Activated naive CD8-positive, alpha-beta T cell treated with anti-CD3 and anti-CD28 coated beads, Interleukin-2, amount 50 U/mL, for 24 hours (primary cell): ENCODE results near the gene C9.
"Not testable (repeated sequence)": the region's sequence is repeated elsewhere in the genome, so short reads cannot be mapped to it uniquely, and the experiment has no call there.

ENCODE experiments used
- ATAC-seq: fragments of 150-1000 bp; cut with Tn5 transposase; one replicate; pipeline ENCODE4 v1.10.0; 2021
- DNase-seq: peaks from one replicate; pipeline ENCODE4 v3.0.0; 2021
- H3K27ac Mint-ChIP-seq: one replicate; pipeline ENCODE4 v1.8.0; 2021; ENCODE audit warnings: mild to moderate bottlenecking, mixed read lengths
- H3K27me3 Mint-ChIP-seq: one replicate; pipeline ENCODE4 v1.8.0; 2021; ENCODE audit warnings: mixed read lengths
- H3K36me3 Mint-ChIP-seq: one replicate; pipeline ENCODE4 v1.8.0; 2021; ENCODE audit warnings: low read depth, mixed read lengths
- H3K4me1 Mint-ChIP-seq: one replicate; pipeline ENCODE4 v1.8.0; 2021; ENCODE audit warnings: mixed read lengths
- H3K4me3 Mint-ChIP-seq: one replicate; pipeline ENCODE4 v1.8.0; 2021; ENCODE audit warnings: mild to moderate bottlenecking, moderate library complexity, mixed read lengths
- H3K9me3 Mint-ChIP-seq: one replicate; pipeline ENCODE4 v1.8.0; 2021; ENCODE audit warnings: mixed read lengths

Gene C9

GRCh38 chr5:39361306-39361705, 3.0 kb downstream of the C9 start:
- H3K36me3 Mint-ChIP-seq, result no peaks in the 10 kb centered on the region
- peaks cover 3% of the 10 kb centered on the region for H3K9me3 Mint-ChIP-seq
- H3K4me3 Mint-ChIP-seq, result no peak overlapping the region
- ATAC-seq, result no peak
- H3K27ac Mint-ChIP-seq, result no peak overlapping the region
- no peaks in the 10 kb centered on the region for H3K4me1 Mint-ChIP-seq
- H3K27me3 Mint-ChIP-seq, result no peaks in the 10 kb centered on the region
- DNase-seq, result no peak

- DNase-seq (no peak), ATAC-seq (no peak)
- H3K27ac Mint-ChIP-seq, result no peak overlapping the region
- H3K27me3 Mint-ChIP-seq, result no peaks in the 10 kb centered on the region
- peaks cover 3% of the 10 kb centered on the region for H3K9me3 Mint-ChIP-seq
- no peaks in the 10 kb centered on the region for H3K4me1 Mint-ChIP-seq
- no peak overlapping the region for H3K4me3 Mint-ChIP-seq
- no peaks in the 10 kb centered on the region for H3K36me3 Mint-ChIP-seq
These were observed 3.7 kb downstream of the C9 start for GRCh38 chr5:39360471-39361111.

GRCh38 chr5:39356263-39356662, 8.0 kb downstream of the C9 start:
- DNase-seq (no peak), ATAC-seq (no peak)
- Mint-ChIP-seq H3K27ac (no peak overlapping the region), H3K27me3 (no peaks in the 10 kb centered on the region), H3K4me3 (no peak overlapping the region), H3K36me3 (no peaks in the 10 kb centered on the region), H3K4me1 (peaks cover 3% of the 10 kb centered on the region), H3K9me3 (peaks cover 11% of the 10 kb centered on the region)

- Mint-ChIP-seq H3K27me3 (no peaks in the 10 kb centered on the region), H3K4me3 (no peak overlapping the region), H3K27ac (no peak overlapping the region), H3K4me1 (peaks cover 3% of the 10 kb centered on the region), H3K9me3 (peaks cover 12% of the 10 kb centered on the region), H3K36me3 (no peaks in the 10 kb centered on the region)
- ATAC-seq, result no peak
- DNase-seq, result no peak
These were observed 9.0 kb downstream of the C9 start for GRCh38 chr5:39355324-39355723.

GRCh38 chr5:39353717-39354399, 10.4 kb downstream of the C9 start:
- no peak for DNase-seq
- H3K27me3 Mint-ChIP-seq, result no peaks in the 10 kb centered on the region
- no peak overlapping the region for H3K27ac Mint-ChIP-seq
- peaks cover 3% of the 10 kb centered on the region for H3K4me1 Mint-ChIP-seq
- peaks cover 25% of the 10 kb centered on the region for H3K9me3 Mint-ChIP-seq
- ATAC-seq, result no peak
- no peak overlapping the region for H3K4me3 Mint-ChIP-seq
- H3K36me3 Mint-ChIP-seq, result peaks cover 2% of the 10 kb centered on the region

GRCh38 chr5:39352951-39353350, 11.3 kb downstream of the C9 start:
- H3K27me3 Mint-ChIP-seq, result no peaks in the 10 kb centered on the region
- H3K4me1 Mint-ChIP-seq, result peaks cover 3% of the 10 kb centered on the region
- DNase-seq (no peak), ATAC-seq (no peak)
- H3K9me3 Mint-ChIP-seq, result peaks cover 25% of the 10 kb centered on the region
- H3K4me3 Mint-ChIP-seq, result no peak overlapping the region
- peaks cover 2% of the 10 kb centered on the region for H3K36me3 Mint-ChIP-seq
- H3K27ac Mint-ChIP-seq, result no peak overlapping the region

- no peak for DNase-seq
- Mint-ChIP-seq H3K4me3 (no peak overlapping the region), H3K36me3 (peaks cover 2% of the 10 kb centered on the region), H3K4me1 (peaks cover 3% of the 10 kb centered on the region), H3K27ac (no peak overlapping the region), H3K27me3 (peaks cover 5% of the 10 kb centered on the region), H3K9me3 (peaks cover 22% of the 10 kb centered on the region)
- ATAC-seq, result no peak
These were observed 12.1 kb downstream of the C9 start for GRCh38 chr5:39352170-39352569.

GRCh38 chr5:39349484-39349883, 14.8 kb downstream of the C9 start:
- Mint-ChIP-seq H3K36me3 (peaks cover 2% of the 10 kb centered on the region), H3K4me1 (peaks cover 3% of the 10 kb centered on the region), H3K27me3 (peaks cover 6% of the 10 kb centered on the region), H3K4me3 (no peak overlapping the region), H3K27ac (no peak overlapping the region), H3K9me3 (peaks cover 21% of the 10 kb centered on the region)
- DNase-seq (no peak), ATAC-seq (no peak)

GRCh38 chr5:39342460-39342859, 21.8 kb downstream of the C9 start:
- Mint-ChIP-seq H3K27me3 (peaks cover 11% of the 10 kb centered on the region), H3K4me1 (peaks cover 5% of the 10 kb centered on the region), H3K4me3 (no peak overlapping the region), H3K36me3 (no peaks in the 10 kb centered on the region), H3K27ac (no peak overlapping the region), H3K9me3 (no peaks in the 10 kb centered on the region)
- no peak for DNase-seq
- ATAC-seq, result no peak

GRCh38 chr5:39341896-39342295, 22.4 kb downstream of the C9 start:
- Mint-ChIP-seq H3K4me1 (peaks cover 5% of the 10 kb centered on the region), H3K27ac (no peak overlapping the region), H3K9me3 (no peaks in the 10 kb centered on the region), H3K27me3 (peaks cover 7% of the 10 kb centered on the region), H3K36me3 (no peaks in the 10 kb centered on the region), H3K4me3 (no peak overlapping the region)
- DNase-seq, result no peak
- no peak for ATAC-seq

- no peaks in the 10 kb centered on the region for H3K9me3 Mint-ChIP-seq
- ATAC-seq (no peak), DNase-seq (no peak)
- H3K27ac Mint-ChIP-seq, result no peak overlapping the region
- H3K4me1 Mint-ChIP-seq, result peaks cover 5% of the 10 kb centered on the region
- no peak overlapping the region for H3K4me3 Mint-ChIP-seq
- H3K27me3 Mint-ChIP-seq, result peaks cover 7% of the 10 kb centered on the region
- H3K36me3 Mint-ChIP-seq, result no peaks in the 10 kb centered on the region
These were observed 23.8 kb downstream of the C9 start for GRCh38 chr5:39340506-39340905.

- no peaks in the 10 kb centered on the region for H3K9me3 Mint-ChIP-seq
- ATAC-seq (no peak), DNase-seq (no peak)
- H3K27me3 Mint-ChIP-seq, result peaks cover 7% of the 10 kb centered on the region
- no peak overlapping the region for H3K27ac Mint-ChIP-seq
- no peak overlapping the region for H3K4me3 Mint-ChIP-seq
- peaks cover 5% of the 10 kb centered on the region for H3K4me1 Mint-ChIP-seq
- no peaks in the 10 kb centered on the region for H3K36me3 Mint-ChIP-seq
These were observed 26.9 kb downstream of the C9 start for GRCh38 chr5:39337252-39337915.

- H3K9me3 Mint-ChIP-seq, DNase-seq, H3K27ac Mint-ChIP-seq, ATAC-seq, H3K4me3 Mint-ChIP-seq, H3K36me3 Mint-ChIP-seq, H3K4me1 Mint-ChIP-seq, H3K27me3 Mint-ChIP-seq: not testable (repeated sequence)
These were observed 30.0 kb downstream of the C9 start for GRCh38 chr5:39334296-39334695.

GRCh38 chr5:39333104-39333503, 31.2 kb downstream of the C9 start:
- H3K27me3 Mint-ChIP-seq, result no peaks in the 10 kb centered on the region
- peaks cover 3% of the 10 kb centered on the region for H3K4me1 Mint-ChIP-seq
- H3K4me3 Mint-ChIP-seq, result no peak overlapping the region
- no peaks in the 10 kb centered on the region for H3K36me3 Mint-ChIP-seq
- no peaks in the 10 kb centered on the region for H3K9me3 Mint-ChIP-seq
- DNase-seq (no peak), ATAC-seq (no peak)
- no peak overlapping the region for H3K27ac Mint-ChIP-seq

GRCh38 chr5:39331861-39332381, 32.4 kb downstream of the C9 start:
- DNase-seq (no peak), ATAC-seq (no peak)
- Mint-ChIP-seq H3K4me1 (no peaks in the 10 kb centered on the region), H3K27me3 (no peaks in the 10 kb centered on the region), H3K27ac (no peak overlapping the region), H3K36me3 (no peaks in the 10 kb centered on the region), H3K4me3 (no peak overlapping the region), H3K9me3 (no peaks in the 10 kb centered on the region)
